ENCODE results near the gene TDRD12. TPM values are rescaled to one million over a fixed set of nuclear protein-coding genes. Genes with fewer than 3 reads are reported as not detected.

TDRD12 gene
- total and polyA plus RNA-seq, 7 donors = 0.06 to 1.5 (median 0.28) TPM; not detected in 4

DNA sequence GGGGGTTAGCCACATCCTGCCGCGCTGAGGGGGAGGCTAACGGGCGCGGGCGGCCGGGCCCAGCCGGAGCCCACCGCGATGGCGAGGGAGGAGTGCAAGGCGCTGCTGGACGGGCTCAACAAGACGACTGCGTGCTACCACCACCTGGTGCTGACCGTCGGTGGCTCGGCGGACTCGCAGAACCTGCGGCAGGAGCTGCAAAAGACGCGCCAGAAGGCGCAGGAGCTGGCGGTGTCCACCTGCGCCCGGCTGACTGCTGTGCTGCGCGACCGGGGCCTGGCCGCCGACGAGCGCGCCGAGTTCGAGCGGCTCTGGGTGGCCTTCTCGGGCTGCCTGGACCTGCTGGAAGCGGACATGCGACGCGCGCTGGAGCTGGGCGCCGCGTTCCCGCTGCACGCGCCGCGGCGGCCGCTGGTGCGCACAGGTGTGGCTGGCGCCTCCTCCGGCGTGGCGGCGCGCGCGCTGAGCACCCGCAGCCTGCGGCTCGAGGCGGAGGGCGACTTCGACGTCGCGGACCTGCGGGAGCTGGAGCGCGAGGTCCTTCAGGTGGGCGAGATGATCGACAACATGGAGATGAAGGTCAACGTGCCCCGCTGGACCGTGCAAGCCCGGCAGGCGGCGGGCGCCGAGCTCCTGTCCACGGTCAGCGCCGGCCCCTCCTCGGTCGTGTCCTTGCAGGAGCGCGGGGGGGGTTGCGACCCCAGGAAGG is 43.2 kb upstream of the TDRD12 start:
- no peak for DNase-seq
- Histone ChIP-seq H3K27ac (peak overlapping the region in 3 of 4 donors; percentile 87 to 93 (median 88)), H3K4me1 (peaks cover 0 to 40% (median 34%) of the 10 kb centered on the region in 4 donors), H3K36me3 (no peaks in the 10 kb centered on the region), H3K4me3 (peak overlapping the region; percentile 74 to 99 (median 85)), H3K27me3 (peaks cover 0 to 23% (median 12%) of the 10 kb centered on the region in 3 donors), H3K9me3 (no peaks in the 10 kb centered on the region)
- TF ChIP-seq POLR2A (IDR thresholded peaks at IDR 0.05) (no peak), POLR2AphosphoS5 (IDR thresholded peaks at IDR 0.05) (no peak), EP300 (IDR thresholded peaks at IDR 0.05) (no peak), CTCF (IDR thresholded peaks at IDR 0.05) (no peak)
- WGBS, 2 donors = 2 to 3% methylated on average over 93 of the region's 93 CpGs
- intact Hi-C loops (cut with DNase I) = loop anchor here (5.0 to 10.0 kb wide), 3 partner anchors 94 to 498 kb away; partner anchors contain the start of genes PDCD5 and ZNF507

GRCh38 chr19:32676895-32677359 is 42.6 kb upstream of the TDRD12 start:
- H3K36me3 ChIP-seq = no peaks in the 10 kb centered on the region
- peak overlapping the region in 3 of 4 donors; percentile 81 to 99 (median 89) for H3K4me3 ChIP-seq
- H3K9me3 ChIP-seq = no peaks in the 10 kb centered on the region
- no peak for DNase-seq
- intact Hi-C loops (cut with DNase I) = loop anchor here (5.0 to 10.0 kb wide), 3 partner anchors 95 to 498 kb away; partner anchors contain the start of genes PDCD5 and ZNF507
- TF ChIP-seq POLR2AphosphoS5 (IDR thresholded peaks at IDR 0.05) (no peak), EP300 (IDR thresholded peaks at IDR 0.05) (no peak), CTCF (IDR thresholded peaks at IDR 0.05) (no peak), POLR2A (IDR thresholded peaks at IDR 0.05) (no peak)
- peaks cover 0 to 40% (median 34%) of the 10 kb centered on the region in 4 donors for H3K4me1 ChIP-seq
- H3K27ac ChIP-seq = peak overlapping the region in 1 of 4 donors; percentile 93
- H3K27me3 ChIP-seq = peaks cover 0 to 23% (median 12%) of the 10 kb centered on the region in 3 donors
- WGBS, 2 donors = 15 to 17% methylated on average over 33 of the region's 33 CpGs

DNA sequence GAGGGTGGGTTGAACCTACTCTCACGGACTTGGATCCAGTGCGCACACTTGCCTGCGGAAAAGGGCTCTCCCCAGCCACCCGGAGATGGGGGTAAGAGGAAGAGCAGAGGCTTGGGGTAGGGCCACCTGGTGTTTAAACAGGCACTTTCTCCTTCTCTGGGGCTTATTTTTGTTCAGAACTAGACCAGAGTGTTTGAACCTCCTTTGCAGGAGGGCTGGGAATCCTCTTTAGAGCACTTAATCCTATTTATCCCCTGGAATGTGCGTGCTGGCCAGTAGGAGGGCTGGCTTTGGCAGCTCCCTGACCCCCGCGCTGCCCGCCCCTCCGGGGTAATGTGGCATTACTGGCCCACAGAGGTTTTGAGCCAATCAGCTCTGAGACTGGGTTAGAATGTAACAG is 41.9 kb upstream of the TDRD12 start:
- intact Hi-C loops (cut with DNase I) = loop anchor here (5.0 to 10.0 kb wide), 3 partner anchors 95 to 497 kb away; partner anchors contain the start of genes PDCD5 and ZNF507
- DNase-seq = no peak
- Histone ChIP-seq H3K4me1 (peaks cover 0 to 35% (median 32%) of the 10 kb centered on the region in 4 donors), H3K4me3 (no peak overlapping the region), H3K27ac (peak overlapping the region in 1 of 4 donors; percentile 93), H3K9me3 (no peaks in the 10 kb centered on the region), H3K36me3 (no peaks in the 10 kb centered on the region), H3K27me3 (peaks cover 0 to 23% (median 12%) of the 10 kb centered on the region in 3 donors)
- 50 to 75% methylated on average over 9 of the region's 9 CpGs for WGBS, 2 donors
- TF ChIP-seq EP300 (IDR thresholded peaks at IDR 0.05) (no peak), POLR2AphosphoS5 (IDR thresholded peaks at IDR 0.05) (no peak), CTCF (IDR thresholded peaks at IDR 0.05) (no peak), POLR2A (IDR thresholded peaks at IDR 0.05) (no peak)

DNA sequence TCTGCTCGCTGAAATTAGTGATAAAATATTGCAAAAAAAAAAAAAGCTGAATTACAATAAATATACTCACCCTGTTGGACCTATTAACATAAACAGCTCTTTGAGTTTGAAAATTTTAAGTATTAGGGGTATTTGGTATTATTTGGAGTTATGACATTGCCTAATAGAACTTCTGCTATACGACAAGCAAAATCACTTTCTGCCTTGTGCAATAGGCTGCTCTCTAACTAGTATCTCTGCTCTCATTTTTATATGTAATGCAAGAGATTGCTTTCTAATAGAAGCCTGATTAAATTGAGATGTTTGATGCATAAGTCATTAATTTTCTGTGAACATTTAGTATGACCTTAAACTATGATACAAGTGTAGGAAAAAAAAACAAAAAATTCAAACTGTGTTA is 38.6 kb upstream of the TDRD12 start:
- TF ChIP-seq POLR2A (IDR thresholded peaks at IDR 0.05) (no peak), EP300 (IDR thresholded peaks at IDR 0.05) (no peak), CTCF (IDR thresholded peaks at IDR 0.05) (no peak), POLR2AphosphoS5 (IDR thresholded peaks at IDR 0.05) (no peak)
- intact Hi-C loops (cut with DNase I) = no loop called here
- Histone ChIP-seq H3K27ac (no peak overlapping the region), H3K4me1 (peaks cover 0 to 10% (median 10%) of the 10 kb centered on the region in 4 donors), H3K9me3 (no peaks in the 10 kb centered on the region), H3K4me3 (no peak overlapping the region), H3K27me3 (peaks cover 0 to 18% (median 10%) of the 10 kb centered on the region in 3 donors), H3K36me3 (no peaks in the 10 kb centered on the region)
- 80 to 88% methylated on average over 2 of the region's 2 CpGs for WGBS, 2 donors
- DNase-seq = no peak

All from sigmoid colon (tissue), 7 donors.